Endothelial cell (in vitro differentiated cells): ENCODE data around the gene SUSD1. TPM values are rescaled to one million over a fixed set of nuclear protein-coding genes. Genes with fewer than 3 reads are reported as not detected.

Experiments used
- DNase-seq: peaks from one replicate; pipeline ENCODE4 v3.0.0; 2021; ENCODE audit warnings: low spot score
- H3K27ac Mint-ChIP-seq: one replicate; pipeline ENCODE4 v1.8.0; 2021; ENCODE audit warnings: mixed read lengths, inconsistent platforms; ENCODE audit not compliant: unreplicated experiment
- H3K27me3 Mint-ChIP-seq: one replicate; pipeline ENCODE4 v1.8.0; 2021; ENCODE audit warnings: mild to moderate bottlenecking, moderate library complexity, mixed read lengths, inconsistent platforms; ENCODE audit not compliant: unreplicated experiment
- H3K36me3 Mint-ChIP-seq: one replicate; pipeline ENCODE4 v1.8.0; 2021; ENCODE audit warnings: mild to moderate bottlenecking, low read depth, mixed read lengths, inconsistent platforms; ENCODE audit not compliant: unreplicated experiment
- H3K4me1 Mint-ChIP-seq: one replicate; pipeline ENCODE4 v1.8.0; 2021; ENCODE audit warnings: mild to moderate bottlenecking, mixed read lengths, inconsistent platforms; ENCODE audit not compliant: unreplicated experiment
- H3K4me3 Mint-ChIP-seq: one replicate; pipeline ENCODE4 v1.8.0; 2021; ENCODE audit warnings: mild to moderate bottlenecking, mixed read lengths, inconsistent platforms; ENCODE audit not compliant: unreplicated experiment
- H3K9me3 Mint-ChIP-seq: one replicate; pipeline ENCODE4 v1.8.0; 2021; ENCODE audit warnings: mixed read lengths, inconsistent platforms; ENCODE audit not compliant: unreplicated experiment
- total RNA-seq: library from RNA; stranded (reverse); fragmentation: NEBNext Ultra II Directional; extraction: Animal tissue kit (Norgen Biotek cat#: 25700); gene quantifications from one replicate; pipeline ENCODE4 v1.2.1, GENCODE V29; 2021; ENCODE audit not compliant: unreplicated experiment
- TF ChIP-seq, protein P1 (sequence below): fragments of 200-600 bp; sonication (generic); IDR thresholded peaks from one replicate; pipeline ENCODE4 v1.5.0; 2021; ENCODE audit warnings: antibody characterized with exemption; ENCODE audit not compliant: unreplicated experiment

Gene SUSD1
- total RNA-seq, 1 donor from 2014 or later = 5.7 TPM

DNA sequence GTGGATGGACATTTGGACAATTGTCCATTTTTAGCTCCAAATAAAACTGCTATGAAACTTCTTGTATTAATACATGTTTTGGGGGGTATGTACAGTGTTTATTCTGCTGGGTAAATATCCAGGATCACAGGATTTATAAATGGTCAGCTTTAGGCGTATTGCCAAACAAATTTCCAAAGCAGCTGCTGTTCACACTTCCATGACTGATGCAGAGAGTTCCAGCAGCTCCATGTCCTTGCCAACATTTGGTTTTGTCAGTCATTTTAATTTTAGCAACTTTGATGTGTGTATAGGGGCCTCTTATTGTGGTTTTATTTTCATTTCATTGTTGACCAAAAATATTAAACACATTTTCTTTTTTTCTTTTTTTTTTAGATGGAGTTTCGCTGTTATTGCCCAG lies 9.8 kb upstream of the SUSD1 start:
- H3K9me3 Mint-ChIP-seq = no peaks in the 10 kb centered on the region
- H3K27me3 Mint-ChIP-seq = no peaks in the 10 kb centered on the region
- H3K27ac Mint-ChIP-seq = no peak overlapping the region
- peaks cover 20% of the 10 kb centered on the region for H3K4me1 Mint-ChIP-seq
- H3K4me3 Mint-ChIP-seq = no peak overlapping the region
- TF ChIP-seq, protein P1, sequence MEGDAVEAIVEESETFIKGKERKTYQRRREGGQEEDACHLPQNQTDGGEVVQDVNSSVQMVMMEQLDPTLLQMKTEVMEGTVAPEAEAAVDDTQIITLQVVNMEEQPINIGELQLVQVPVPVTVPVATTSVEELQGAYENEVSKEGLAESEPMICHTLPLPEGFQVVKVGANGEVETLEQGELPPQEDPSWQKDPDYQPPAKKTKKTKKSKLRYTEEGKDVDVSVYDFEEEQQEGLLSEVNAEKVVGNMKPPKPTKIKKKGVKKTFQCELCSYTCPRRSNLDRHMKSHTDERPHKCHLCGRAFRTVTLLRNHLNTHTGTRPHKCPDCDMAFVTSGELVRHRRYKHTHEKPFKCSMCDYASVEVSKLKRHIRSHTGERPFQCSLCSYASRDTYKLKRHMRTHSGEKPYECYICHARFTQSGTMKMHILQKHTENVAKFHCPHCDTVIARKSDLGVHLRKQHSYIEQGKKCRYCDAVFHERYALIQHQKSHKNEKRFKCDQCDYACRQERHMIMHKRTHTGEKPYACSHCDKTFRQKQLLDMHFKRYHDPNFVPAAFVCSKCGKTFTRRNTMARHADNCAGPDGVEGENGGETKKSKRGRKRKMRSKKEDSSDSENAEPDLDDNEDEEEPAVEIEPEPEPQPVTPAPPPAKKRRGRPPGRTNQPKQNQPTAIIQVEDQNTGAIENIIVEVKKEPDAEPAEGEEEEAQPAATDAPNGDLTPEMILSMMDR = no peak
- DNase-seq = no peak
- no peaks in the 10 kb centered on the region for H3K36me3 Mint-ChIP-seq

DNA sequence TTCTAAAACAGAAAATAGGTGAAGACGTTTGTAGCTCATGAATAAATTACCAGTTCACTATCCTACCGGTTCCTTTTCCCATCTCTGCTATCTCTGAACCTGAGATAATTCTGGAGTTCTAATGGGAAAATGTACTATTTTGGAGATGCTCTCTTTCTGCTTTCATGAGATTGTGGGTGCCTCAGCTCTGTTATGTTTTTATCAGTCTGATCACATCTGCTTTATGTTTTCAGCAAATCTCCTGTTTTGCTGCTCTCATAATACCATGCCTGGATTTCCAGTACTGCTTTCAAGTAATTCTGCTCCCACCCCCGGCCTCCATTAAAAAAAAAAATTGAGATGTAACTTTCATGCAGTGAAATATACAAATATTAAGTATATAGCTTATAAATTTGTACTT lies 9.1 kb upstream of the SUSD1 start:
- Mint-ChIP-seq H3K4me1 (peaks cover 17% of the 10 kb centered on the region), H3K27ac (no peak overlapping the region)

DNA sequence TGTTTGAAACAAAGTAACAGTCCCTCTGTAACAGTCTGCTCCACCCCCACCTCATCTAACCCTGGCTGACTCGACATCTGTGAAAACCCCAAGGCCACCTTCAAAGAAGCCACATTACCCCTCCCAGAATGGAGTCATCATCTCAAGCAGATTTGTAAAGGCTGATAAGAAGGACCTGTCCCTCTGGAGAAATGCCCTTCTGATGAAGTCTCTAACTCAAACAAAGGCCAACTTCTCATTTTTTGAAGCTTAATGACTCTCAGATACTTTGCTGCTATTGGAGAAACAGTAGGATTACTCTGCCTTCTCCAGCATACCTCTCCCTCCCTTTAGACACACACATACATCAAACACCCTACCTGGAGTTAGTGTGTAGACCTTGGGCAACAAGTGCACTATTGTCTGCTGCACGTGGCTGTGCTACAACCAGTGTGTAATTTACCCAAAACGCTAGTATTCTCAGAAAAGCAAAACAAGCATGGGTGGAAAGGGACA lies 5.3 kb upstream of the SUSD1 start:
- Mint-ChIP-seq H3K27me3 (peaks cover 6% of the 10 kb centered on the region), H3K27ac (no peak overlapping the region), H3K4me1 (peaks cover 10% of the 10 kb centered on the region), H3K36me3 (no peaks in the 10 kb centered on the region), H3K9me3 (no peaks in the 10 kb centered on the region), H3K4me3 (no peak overlapping the region)
- TF ChIP-seq, protein P1 = no peak
- no peak for DNase-seq

More for the DNA sequence above, 9.1 kb upstream of the SUSD1 start:
- Mint-ChIP-seq H3K36me3 (no peaks in the 10 kb centered on the region), H3K4me3 (no peak overlapping the region), H3K9me3 (no peaks in the 10 kb centered on the region), H3K27me3 (no peaks in the 10 kb centered on the region)
- TF ChIP-seq, protein P1 = no peak
- DNase-seq = no peak

GRCh38 chr9:112179816-112180215 lies 4.7 kb upstream of the SUSD1 start:
- DNase-seq = no peak
- Mint-ChIP-seq H3K9me3 (no peaks in the 10 kb centered on the region), H3K36me3 (no peaks in the 10 kb centered on the region), H3K4me3 (no peak overlapping the region), H3K27ac (no peak overlapping the region), H3K4me1 (peaks cover 10% of the 10 kb centered on the region), H3K27me3 (peaks cover 6% of the 10 kb centered on the region)
- TF ChIP-seq, protein P1 = no peak

DNA sequence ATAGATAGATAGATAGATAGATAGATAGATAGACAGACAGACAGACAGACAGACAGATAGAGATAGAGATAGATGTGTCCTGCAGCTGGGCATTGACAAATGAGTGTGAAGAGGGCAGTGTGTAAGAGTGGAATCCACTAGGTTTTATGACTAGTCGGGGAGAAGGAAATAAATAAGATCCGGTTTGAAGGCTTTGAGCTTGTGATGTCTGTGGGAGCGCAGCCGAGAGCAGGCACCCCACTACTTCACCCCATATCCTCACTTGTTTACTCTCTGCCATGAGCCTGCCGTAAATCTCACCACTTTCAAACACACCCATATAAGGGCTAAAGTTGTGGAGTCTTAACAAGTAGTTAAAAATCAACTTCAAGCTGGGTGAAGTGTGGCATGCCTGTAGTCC lies 1.4 kb upstream of the SUSD1 start:
- Mint-ChIP-seq H3K27me3 (peaks cover 16% of the 10 kb centered on the region), H3K27ac (no peak overlapping the region), H3K9me3 (no peaks in the 10 kb centered on the region), H3K36me3 (peaks cover 12% of the 10 kb centered on the region), H3K4me1 (peaks cover 24% of the 10 kb centered on the region), H3K4me3 (peak overlapping the region; percentile 43)
- DNase-seq = no peak
- TF ChIP-seq, protein P1 = no peak
